ENCODE results near the gene C16orf54.
"Not testable (repeated sequence)": the region's sequence is repeated elsewhere in the genome, so short reads cannot be mapped to it uniquely, and the experiment has no call there.

C16orf54 gene

DNA sequence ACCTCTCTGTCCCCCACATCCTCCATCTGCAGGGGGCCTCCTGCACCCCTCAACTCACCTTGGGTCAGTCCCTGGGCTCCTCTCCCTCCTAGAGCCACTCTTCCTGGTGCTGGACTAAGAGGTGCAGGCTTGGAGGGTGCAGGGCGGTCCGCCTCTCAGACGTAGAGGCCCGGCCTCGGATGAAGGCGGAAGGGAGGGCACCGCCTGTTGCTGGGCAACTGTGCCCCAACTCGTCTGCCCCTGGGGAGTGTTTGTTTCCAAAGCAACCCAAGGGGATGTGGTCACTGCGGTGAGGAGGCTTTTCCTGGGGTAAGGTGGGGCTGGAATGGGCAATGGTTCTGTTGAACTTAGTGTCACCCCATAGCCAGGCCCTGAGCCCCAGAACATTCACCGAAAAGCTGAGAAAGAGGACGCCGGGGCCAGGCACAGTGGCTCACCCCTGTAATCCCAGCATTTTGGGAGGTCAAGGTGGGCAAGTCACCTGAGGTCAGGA is at the start of gene C16orf54:
TSS of gene C16orf54 (minus strand) at position 138 of the 493 bp plus-strand sequence. CDS start 1,039 bp downstream, outside the sequence.
- no peak for DNase-seq

GRCh38 chr16:29794231-29794710 is 48.5 kb upstream of the C16orf54 start:
- no peak for DNase-seq

GRCh38 chr16:29793153-29793552 is 47.4 kb upstream of the C16orf54 start:
- DNase-seq = not testable (repeated sequence)

DNA sequence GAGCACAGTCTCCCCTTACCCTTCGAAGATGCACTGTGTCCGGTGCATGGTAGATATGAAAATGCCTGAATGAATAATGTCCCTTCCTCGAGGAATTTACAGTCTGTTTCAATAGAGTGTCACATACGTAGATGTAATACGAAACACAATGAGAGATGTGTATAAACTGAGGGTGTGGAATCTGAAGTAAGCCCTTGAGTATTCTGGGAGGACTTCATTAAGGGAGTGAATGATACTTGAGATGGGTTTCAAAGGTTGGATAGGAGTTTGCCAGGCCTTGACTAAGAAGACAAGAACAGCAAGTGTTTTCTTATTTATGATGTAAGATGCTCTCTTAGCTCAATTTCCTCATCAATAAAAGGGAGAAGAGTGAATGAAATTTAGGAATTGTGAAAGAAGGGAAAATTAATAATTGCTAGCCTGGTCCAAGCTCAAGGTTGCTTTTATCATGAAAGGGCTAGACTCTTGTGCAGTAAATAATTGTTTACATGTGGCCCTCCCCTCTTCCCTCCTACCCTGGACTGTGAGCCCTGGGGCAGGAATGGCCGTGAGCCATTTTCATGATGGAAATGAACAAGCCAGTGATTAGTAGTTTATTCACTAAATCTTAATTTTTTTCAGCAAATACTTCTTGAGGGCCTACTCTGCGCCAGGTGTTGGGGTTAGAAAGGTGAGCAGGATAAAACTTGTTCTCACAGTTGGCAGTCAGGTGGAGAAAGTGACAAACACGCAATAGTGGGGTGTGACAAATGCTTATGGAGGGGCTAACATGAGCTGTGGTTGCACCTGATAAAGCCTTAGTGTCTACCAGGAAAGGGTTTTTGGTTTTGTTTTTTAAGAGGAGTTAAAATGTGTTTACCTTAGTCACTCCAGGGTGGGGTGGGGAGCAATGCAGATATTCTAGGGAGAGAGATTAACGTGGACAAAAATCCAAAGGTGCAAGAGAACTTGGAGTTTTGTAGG is 46.3 kb upstream of the C16orf54 start:
- no peak for DNase-seq

DNA sequence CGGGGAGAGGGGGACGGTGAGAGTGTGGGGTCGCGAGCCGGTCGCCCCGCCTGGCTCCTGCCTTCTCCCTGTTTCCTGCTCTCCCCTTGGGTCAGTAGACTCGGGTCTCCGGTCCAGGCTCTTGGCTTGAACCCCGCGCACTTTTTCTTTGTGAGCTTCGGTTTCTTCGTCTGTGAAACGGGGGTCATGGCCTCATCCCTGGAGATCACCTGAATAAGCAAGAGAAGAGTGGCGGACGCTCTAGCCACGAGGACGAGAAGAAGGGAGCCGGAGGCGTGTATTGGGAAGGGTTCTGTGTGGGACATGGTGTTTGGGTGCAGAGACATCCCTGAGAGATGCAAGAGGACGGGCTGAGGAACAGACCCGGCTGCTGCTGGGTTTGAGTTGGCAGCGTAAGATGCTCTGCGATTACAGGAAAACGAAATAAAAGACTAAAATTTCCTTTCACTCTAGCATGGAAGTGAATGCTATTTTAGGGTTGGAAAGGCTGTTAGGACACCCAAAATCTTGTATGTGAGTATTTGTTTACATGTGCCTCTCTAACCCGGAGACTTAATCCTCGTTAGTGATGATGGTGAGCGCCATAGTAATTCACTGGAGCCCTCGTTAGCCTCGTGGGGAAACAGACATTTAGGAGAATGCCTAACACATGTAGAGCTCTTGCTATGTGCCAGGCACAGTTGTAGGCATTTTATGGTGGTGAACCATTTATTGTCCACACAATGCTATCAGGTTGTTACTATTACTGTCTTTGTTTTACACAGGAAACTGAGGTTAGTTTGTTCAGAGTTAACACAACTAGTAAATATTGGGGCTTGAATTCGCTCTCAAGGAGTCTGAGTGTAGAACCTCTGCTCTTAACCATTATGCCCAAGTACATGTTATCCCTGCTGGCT is 45.4 kb upstream of the C16orf54 start:
- no peak for DNase-seq

DNA sequence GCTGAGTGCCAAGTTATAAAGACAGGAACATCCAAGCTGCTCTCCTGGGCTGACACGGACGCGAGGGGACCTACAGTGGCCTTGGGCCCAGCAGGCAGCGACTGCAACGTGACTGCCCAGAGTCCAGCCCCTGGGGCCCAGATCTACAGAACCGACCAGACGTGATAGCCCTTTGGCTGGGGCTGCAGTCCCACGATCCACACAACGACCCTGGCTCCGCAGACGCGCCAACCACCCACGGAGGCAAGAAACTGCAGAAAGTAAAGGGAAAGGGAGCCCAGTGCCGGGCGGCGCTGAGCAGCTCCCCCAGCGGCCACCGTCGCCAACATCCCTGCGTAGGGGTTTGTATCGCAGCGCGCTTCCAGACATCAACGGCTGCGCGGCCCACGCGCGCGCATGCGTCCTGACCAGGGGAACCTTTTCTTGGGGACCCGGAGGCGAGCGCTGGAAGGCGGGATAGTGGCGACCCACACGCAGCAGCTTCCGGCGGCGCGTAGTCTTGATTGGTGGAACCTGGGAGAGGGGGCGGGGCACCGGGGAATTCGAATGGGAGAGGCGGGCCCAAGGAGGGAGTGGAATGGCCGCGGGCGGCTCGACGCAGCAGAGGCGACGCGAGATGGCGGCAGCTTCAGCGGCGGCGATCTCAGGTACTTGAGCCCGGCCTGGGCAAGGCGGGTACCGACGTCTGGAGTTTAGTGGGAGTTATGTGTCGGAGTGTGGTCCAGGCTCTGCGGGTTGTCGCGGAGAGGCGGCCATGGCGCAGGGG is 44.6 kb upstream of the C16orf54 start, which contains the start of gene KIF22:
TSS of gene KIF22 (plus strand) at position 569 of the 766 bp plus-strand sequence. CDS start at position 578, 9 bp downstream.
- peak; percentile 94 for DNase-seq

- no peak for DNase-seq
Observed at GRCh38 chr16:29789775-29790182, 44.0 kb upstream of the C16orf54 start.

GRCh38 chr16:29787155-29787554 is 41.4 kb upstream of the C16orf54 start:
- not testable (repeated sequence) for DNase-seq

GRCh38 chr16:29784901-29785500 is 39.2 kb upstream of the C16orf54 start:
- no peak for DNase-seq

DNA sequence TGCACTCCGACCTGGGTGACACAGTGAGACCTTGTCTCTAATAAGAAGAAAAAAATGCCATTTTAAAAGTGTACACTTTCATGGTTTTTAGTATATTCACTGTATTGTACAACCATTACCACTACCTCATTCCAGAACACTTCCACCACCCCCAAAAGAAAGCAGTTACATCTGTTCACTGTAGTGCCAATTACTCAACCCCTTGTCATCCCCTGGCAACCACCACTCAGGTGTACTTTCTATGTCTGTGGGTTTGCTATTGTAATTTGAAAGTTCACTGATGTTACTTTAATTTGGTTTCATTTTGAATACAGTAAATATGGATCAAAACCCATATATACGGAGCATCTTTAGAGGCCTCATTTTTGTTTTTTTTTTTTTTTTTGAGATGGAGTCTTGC is 38.4 kb upstream of the C16orf54 start:
- no peak for DNase-seq

- not testable (repeated sequence) for DNase-seq
Observed at GRCh38 chr16:29783094-29783953, 37.5 kb upstream of the C16orf54 start.

DNA sequence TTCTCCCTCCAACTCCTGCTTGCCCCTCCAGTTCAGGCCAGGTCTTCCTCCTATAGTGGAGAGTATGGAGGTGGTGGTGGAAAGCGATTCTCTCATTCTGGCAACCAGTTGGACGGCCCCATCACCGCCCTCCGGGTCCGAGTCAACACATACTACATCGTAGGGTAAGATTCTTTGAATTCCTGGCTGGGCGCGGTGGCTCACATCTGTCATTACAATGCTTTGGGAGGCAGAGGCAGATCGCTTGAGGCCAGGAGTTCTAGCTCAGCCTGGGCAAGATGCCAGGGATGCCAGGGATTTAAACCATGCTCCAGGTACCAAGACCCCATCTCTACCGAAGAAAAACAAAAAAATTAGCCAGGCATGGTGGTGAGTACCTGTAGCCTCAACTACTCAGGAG is 33.7 kb upstream of the C16orf54 start:
- DNase-seq = no peak

DNA sequence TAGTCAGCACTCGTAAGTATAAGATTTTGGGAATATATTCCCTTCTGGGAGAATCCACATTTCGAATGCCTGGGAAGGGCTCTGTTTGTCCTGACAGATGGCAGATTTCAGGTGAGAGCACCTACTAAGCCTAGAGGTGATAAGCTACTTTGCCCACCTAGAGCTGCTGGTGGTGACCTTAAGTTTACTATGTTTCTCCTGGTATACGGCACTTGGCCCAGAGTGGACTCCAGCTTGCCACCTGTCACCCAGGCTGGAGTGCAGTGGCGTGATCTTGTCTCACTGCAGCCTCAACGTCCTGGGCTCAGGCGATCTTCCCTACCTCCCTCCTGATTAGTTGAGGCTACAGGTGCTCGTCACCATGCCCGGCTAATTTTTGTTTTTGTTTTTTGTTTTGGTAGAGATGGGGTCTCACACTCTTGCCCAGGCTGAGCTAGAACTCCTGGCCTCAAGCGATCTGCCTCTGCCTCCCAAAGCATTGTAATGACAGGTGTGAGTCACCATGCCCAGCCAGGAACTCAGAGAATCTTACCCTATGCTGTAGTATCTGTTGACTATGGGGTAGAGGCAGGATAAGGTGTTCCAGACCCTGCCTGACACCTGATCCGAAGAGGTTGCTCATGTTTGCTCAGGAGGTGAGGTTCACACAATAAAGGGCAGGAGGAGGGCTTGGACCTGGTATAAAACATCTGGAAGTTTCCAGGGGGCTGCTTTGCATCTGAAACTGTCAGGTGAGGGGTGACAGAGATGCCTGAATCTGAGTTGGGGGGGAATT is 32.0 kb upstream of the C16orf54 start, which contains the start of gene ZG16:
TSS of gene ZG16 (plus strand) at position 681 of the 775 bp plus-strand sequence. CDS start 1,011 bp downstream, outside the sequence.
- DNase-seq = no peak

DNA sequence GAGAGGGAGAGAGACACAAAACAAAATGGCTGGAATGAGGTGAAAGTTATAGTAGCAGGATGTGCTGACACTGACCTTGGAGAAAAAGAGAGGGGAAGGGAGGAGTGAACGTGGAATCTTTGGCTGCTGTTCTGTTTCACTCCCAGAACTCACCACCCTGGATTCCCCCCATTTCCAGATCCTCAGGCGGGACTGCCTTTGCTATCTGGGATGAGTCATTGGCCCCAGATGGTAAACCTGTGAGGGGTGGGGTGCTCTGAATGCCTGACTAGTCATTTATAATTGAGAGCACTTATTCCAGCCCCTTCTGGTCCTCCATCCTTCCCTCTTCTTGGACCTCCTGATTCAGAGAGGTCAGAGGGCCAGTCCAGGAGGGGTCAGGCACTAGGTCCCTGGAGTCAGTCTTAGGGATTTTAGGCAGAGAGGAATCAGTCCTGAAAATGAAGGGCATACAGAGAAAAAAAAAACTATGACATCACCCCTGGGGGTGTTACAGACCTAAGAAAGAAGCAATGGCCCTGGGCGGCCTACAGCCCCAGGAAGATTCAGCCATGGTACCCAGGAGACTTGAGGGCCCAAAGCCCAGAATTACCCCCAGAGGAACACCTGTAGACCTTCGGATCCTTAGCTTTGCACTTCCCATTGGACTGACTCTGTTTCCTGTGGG is 30.1 kb upstream of the C16orf54 start:
- peak; percentile 50 for DNase-seq

DNA sequence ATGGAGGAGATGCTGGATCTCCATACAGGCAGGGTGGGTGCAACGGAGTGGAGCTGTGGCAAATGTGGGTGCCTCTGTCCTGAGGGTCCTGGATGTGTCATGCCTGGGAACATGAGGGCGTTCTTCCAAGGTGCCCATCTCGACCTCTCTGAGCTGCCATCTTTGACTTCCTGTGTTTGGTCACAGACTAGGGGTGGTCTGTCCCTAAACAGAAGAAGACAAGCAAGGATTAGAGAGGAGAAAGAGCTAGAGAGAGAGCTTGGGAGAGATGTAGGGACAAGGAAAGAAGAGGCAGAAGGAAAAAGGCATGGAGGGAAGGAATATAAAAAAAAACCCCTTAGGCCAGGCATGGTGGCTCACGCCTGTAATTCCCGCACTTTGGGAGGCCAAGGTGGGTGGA is 28.9 kb upstream of the C16orf54 start:
- no peak for DNase-seq

DNA sequence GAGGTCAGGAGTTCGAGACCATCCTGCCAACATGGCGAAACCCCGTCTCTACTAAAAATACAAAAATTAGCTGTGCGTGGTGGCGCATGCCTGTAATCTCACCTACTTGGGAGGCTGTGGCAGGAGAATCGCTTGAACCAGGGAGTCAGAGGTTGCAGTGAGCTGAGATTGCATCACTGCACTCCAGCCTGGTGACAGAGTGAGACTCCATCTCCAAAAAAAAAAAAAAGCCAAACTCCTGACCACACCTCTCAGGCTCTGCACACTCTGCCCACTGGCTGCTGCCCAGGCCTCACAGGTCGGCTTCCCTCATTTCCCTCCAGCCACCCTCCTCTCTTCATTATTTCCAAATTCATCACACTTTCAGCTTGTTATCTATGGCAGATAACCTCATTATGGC is 26.5 kb upstream of the C16orf54 start:
- DNase-seq = not testable (repeated sequence)

GRCh38 chr16:29770250-29770929 is 24.6 kb upstream of the C16orf54 start:
- DNase-seq = no peak

DNA sequence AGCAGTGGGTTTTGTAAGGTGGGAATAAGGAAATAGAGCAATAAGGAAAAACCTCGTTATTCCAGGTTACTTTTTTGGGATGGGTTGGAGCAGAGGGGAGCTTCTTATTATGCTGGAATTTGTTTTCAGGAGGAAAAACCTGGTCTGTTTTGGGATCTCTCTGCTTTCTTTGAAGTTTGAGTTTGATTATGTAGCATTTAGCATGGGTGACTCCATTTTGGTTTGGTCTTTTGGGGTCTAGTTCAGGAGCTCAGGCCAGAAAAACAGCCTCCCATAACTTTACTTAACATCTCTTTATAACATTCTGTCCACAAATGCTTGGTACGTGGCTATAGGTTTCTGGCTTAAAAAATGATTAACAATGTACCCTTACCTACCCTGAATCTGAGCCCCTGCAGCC is 23.7 kb upstream of the C16orf54 start:
- no peak for DNase-seq

DNA sequence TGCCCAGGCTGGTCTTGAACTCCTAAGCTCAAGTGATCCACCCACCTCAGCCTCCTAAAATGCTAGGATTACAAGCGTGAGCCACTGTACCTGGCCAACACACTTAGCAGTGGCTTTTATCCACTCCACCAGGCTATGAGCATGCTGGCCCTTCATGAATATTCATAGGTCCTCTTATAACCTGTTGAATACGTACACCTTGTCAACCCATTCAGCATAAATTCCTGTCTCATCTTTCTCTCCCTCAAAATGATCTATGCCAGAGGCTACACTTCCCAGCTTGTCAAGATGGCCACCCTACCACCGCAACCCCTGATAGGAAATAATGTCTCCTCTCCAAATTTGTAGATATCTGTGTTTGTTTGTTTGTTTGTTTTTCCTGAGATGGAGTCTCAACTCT is 21.3 kb upstream of the C16orf54 start:
- no peak for DNase-seq

All from NCI-H446 treated with DMSO at 0.1 percent for 48 hours (cell line).